ENCODE results near the gene SERTAD4.
A peak's percentile ranks its signal among the peaks of the same experiment; 100 is the strongest.

The SERTAD4 gene

DNA sequence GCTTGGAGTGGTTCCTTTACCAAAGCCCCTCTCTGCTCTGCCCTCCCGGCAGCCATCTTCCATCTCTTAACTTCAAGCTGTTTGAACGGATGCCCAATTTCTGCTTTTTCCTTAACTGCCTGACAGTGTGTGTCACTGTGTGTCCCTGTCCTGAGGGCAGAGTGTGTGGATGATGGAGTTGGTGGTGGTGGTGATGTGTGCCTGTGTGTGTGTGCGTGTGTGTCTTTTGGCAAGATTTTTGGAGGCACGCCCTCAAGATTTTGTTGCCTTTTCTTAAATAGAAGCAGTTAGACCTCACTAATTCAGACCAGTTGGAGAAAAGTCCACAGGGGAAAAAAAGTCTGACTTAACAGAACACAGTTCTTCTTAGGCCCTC is 30.3 kb downstream of the SERTAD4 start:
- TF ChIP-seq GATA3 (IDR thresholded peaks at IDR 0.05; ENCODE audit: low read depth, low read length) (no peak), GATA2 (IDR thresholded peaks at IDR 0.05; ENCODE audit: low read depth, low read length) (no peak)

DNA sequence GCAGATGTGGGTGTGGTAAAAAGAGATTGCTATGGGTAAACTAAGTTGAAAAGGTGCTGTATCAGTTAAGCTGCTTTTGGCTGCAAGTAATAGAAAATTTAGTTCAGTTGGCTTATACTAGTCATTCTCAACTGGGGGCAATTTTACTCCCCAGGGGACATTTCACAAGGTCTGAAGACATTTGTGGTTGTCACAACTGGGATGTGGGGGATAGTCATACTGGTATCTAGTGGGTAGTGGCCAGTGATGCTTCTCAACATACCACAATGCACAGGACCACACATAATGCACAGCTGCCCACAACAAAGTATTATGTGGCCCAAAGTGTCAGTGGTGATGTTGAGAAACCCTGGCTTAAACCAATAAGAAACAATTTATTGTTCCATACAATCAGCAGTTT is 31.4 kb downstream of the SERTAD4 start:
- TF ChIP-seq GATA2 (IDR thresholded peaks at IDR 0.05; ENCODE audit: low read depth, low read length) (no peak), GATA3 (IDR thresholded peaks at IDR 0.05; ENCODE audit: low read depth, low read length) (no peak)

DNA sequence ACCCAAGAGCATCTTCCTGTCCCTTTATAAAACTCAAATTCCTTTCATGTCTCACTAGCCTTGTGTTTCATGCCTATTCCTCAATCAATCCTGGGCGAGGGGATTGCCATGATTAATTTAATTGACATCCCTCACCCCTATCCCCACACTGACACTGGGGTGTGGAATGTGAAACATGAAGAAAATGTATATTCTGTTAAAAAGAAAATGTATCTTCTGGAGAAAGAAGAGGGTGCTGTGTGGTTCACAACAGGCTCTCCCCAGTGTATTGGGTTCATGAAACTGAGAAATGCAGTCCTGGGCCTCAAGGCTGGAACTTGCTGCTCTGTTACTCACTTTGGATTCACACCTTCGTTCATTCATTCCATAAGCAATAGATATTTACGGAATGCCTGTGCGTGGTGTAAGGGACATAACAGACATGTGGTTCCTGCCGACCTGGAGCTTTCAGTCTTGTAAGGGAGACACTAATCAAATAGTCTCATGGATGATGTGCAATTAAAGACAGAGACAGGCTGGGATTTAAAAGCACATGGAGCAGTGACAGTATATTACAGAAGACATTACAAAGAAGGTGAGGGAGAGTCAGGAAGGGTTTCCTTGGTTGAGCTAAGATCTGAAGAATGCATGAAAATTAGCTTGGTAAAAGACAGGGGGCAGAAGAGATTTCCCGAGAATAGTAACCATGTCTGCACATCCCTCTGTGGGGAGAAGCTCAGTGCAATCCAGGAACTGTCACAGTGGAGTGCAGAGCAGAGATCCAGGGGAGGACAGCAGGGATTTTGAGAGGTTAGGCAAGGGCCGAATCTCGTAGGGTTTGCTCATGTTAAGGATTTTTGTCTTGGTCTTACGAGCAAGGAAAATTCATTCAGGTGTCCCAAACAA is 32.1 kb downstream of the SERTAD4 start:
- TF ChIP-seq GATA2 (IDR thresholded peaks at IDR 0.05; ENCODE audit: low read depth, low read length) (no peak), GATA3 (IDR thresholded peaks at IDR 0.05; ENCODE audit: low read depth, low read length) (no peak)

DNA sequence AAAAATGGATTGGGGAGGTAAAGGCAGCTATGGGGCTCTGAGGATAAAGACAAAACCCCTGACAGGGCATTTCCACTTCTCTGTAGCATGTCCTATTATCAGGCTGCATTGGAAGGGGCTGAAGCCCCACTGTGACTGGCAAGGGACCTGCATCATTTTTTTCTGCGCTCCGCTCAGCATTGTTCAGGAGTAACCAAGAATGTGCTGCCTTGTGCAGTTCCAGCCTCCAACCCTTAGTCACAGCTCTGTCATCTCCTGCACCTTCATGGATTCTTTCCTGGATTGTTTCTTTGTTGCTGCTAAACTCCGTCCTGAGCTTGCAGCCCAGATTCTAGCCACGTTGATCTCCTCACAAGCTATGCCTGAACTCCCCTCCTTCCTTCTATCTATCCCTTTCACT is 37.4 kb downstream of the SERTAD4 start:
- TF ChIP-seq GATA2 (IDR thresholded peaks at IDR 0.05; ENCODE audit: low read depth, low read length): no peak
- TF ChIP-seq GATA3 (IDR thresholded peaks at IDR 0.05; ENCODE audit: low read depth, low read length): no peak

DNA sequence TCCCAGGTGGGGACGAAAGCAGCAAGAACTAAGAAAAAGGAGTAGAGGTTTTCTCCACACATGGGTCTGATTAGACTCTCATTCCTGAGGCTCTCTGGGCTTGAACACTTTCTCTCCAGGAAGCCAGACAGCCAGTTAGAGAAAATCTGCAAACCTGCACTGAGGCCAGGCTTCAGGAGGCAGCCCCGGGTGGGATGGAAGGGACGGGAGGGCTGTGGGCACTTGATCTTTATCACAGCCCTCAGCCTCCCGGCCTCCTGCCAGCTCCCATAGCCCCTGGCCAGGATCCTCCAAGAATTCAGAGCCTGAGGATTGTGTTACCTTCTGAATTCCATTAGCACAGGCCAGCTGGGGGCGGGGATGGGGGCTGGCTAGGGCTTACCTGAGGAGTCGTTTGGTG is 40.1 kb downstream of the SERTAD4 start:
- TF ChIP-seq GATA2 (IDR thresholded peaks at IDR 0.05; ENCODE audit: low read depth, low read length) (peak; percentile 97), GATA3 (IDR thresholded peaks at IDR 0.05; ENCODE audit: low read depth, low read length) (peak; percentile 72)

DNA sequence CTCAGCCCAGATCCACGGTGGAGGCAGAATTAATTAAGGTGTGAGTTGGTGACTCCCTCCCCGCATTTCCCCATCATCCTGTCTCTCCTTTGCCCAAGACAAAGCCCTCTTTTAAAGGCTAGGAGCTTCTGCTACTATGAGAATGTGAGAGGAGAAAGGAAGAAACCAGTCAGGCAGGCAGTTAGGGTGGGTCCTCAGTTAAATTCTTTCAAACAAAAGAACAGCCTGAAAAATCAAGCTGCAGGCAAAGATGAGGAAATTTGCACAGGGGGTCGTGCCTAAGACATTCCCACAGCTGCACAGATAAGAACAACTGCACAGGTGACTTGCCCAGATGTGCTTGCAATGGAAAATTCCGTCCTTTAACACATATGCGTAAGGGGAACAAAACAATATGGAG is 47.6 kb downstream of the SERTAD4 start:
- no peak for TF ChIP-seq GATA3 (IDR thresholded peaks at IDR 0.05; ENCODE audit: low read depth, low read length)

DNA sequence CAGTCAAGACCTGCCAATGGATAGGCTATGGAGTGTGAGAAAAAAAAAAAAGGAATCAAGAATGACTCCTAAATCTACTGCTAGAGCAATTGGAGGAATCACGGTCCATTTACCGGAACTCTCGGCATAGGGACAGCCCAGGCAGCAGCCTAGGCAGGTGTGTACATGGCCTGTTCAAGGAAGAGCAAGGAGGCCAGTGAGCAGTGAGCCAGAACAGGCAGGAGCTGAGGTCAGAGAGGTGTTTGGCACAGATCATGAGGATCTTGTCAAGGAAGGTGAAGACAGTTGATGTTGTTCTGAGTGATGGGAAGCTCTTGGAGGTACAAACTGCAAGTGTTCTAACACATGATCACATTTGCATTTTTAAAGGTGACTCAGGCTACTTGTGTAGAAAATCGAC is 55.5 kb downstream of the SERTAD4 start:
- TF ChIP-seq GATA2 (IDR thresholded peaks at IDR 0.05; ENCODE audit: low read depth, low read length) (no peak), GATA3 (IDR thresholded peaks at IDR 0.05; ENCODE audit: low read depth, low read length) (no peak)

DNA sequence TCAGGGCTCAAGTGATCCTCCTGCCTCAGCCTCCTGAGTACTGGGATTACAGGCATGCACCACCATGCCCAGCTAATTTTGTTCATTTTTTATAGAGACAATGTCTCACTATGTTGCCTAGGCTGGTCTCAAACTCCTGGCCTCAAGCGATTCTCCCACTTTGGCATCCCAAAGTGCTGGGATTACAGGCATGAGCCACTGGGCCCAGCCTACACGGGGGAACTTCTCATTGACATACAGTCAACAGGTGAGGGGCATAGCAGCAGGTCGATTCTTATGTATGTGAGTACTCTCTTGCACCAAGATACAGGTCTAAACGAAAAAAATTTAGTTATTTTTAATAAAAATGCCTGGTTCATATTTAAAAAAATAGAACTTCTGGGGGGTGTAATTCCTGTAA is 56.7 kb downstream of the SERTAD4 start:
- no peak for TF ChIP-seq GATA3 (IDR thresholded peaks at IDR 0.05; ENCODE audit: low read depth, low read length)
- TF ChIP-seq GATA2 (IDR thresholded peaks at IDR 0.05; ENCODE audit: low read depth, low read length): no peak

DNA sequence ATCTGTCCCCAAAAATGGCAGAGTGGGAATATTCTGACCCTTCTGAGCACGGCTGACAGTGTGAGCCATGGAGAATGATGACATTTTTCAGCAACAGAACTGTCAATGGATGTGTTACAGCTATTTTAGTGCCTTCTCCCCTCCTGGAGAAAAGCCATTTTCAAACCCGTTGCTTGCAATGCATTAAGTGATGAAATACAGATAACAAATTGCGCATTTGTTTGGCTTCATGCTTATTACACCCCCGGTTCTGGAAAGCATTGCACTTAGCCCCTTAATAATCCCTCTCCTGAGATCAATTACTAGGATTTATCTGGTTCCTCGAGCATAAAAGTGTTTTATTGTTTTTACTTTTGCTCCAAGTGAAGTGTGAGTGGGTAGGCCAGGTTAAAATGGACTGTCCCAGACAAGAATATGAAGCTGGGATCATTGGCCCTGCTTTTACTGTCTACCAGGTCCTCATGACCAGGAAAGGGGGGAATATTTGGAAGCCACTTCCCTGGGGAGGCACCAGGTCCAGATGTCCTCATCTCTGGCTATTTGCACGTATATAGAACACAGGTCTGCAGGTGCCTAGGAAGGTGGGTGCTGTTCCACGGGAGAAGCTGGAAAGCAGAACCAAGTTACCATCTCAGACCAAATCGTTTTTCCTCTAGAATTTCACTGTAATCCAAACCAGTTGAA is 58.6 kb downstream of the SERTAD4 start:
- TF ChIP-seq GATA3 (IDR thresholded peaks at IDR 0.05; ENCODE audit: low read depth, low read length): no peak; the same call in 1 of the 2 replicates
- TF ChIP-seq GATA2 (IDR thresholded peaks at IDR 0.05; ENCODE audit: low read depth, low read length): peak; percentile 87

DNA sequence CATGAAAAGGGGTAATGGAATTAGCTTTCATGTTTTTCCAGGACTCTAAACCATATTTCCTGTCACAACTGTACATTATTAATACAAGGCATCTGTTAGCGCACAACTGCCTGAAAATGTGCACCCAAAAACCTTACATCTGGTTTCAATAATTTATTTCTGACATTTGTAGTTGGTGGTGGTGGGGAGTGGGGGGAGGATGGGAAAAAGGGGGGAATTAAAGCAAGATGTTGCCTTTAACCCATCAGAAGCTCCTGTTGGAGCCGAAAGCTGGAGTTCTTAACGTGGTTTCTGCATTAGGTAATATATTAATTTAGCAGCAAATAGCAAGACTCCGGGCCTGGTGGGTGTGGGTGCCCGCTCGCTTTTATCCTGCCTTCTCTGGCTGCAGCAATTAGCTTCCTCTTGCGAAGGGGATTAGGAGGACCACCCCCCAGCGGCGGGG is 59.2 kb downstream of the SERTAD4 start:
- no peak for TF ChIP-seq GATA3 (IDR thresholded peaks at IDR 0.05; ENCODE audit: low read depth, low read length)
- TF ChIP-seq GATA2 (IDR thresholded peaks at IDR 0.05; ENCODE audit: low read depth, low read length): no peak

DNA sequence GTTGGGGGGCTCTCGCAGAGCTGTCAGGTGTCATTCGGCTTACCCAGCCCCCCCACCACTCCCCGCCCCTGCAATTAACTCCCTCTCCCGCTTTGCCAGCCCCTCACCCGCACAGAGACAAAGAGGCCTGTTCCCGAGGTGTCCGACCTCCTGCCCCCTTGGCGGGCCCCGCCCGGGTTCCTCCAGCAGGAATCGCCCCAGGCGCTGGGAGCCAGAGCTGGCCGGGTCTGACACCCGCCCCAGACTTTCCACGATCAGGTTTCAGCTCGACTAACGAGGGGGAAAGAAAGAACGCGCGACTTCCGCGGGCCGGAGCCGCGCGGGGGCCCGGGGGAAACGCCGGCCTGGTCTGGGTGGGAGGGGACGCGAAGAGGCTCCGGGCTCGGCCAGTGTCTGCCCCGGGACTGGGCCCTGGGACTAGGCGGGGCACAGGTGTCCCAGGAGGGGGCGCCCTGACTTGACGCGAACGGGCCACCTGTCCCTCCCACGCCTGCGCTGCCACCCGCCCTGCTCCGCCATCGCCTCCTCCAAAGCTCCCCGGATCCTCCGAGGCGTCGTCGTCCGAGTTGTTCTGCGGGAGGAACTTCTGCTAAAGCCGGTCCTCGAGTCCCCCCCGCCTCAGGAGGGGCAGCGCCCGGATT is 59.8 kb downstream of the SERTAD4 start:
- TF ChIP-seq GATA2 (IDR thresholded peaks at IDR 0.05; ENCODE audit: low read depth, low read length) (no peak), GATA3 (IDR thresholded peaks at IDR 0.05; ENCODE audit: low read depth, low read length) (no peak)

DNA sequence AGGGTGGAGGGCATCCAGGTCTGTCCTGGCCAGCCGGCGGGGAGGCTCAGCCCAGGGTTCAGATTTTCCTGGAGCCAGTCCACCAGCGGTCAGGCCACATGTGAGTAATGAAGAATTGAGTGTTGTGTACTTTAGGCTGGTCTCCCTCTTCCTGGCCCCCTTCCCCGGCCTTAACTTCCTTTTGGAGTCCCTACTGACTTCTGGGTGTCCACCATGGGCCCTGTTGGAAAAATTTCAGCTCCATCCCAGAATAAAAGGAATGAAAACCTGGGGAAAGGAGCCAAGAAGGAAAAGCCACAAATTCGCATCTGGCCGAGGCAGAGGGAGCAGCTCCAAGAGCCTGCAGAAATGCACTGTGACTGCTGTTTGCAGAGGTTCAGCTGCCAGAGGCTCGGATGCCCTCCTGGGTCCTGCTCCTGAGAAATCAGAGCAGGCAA is 60.6 kb downstream of the SERTAD4 start:
- TF ChIP-seq GATA2 (IDR thresholded peaks at IDR 0.05; ENCODE audit: low read depth, low read length) (no peak), GATA3 (IDR thresholded peaks at IDR 0.05; ENCODE audit: low read depth, low read length) (no peak)

DNA sequence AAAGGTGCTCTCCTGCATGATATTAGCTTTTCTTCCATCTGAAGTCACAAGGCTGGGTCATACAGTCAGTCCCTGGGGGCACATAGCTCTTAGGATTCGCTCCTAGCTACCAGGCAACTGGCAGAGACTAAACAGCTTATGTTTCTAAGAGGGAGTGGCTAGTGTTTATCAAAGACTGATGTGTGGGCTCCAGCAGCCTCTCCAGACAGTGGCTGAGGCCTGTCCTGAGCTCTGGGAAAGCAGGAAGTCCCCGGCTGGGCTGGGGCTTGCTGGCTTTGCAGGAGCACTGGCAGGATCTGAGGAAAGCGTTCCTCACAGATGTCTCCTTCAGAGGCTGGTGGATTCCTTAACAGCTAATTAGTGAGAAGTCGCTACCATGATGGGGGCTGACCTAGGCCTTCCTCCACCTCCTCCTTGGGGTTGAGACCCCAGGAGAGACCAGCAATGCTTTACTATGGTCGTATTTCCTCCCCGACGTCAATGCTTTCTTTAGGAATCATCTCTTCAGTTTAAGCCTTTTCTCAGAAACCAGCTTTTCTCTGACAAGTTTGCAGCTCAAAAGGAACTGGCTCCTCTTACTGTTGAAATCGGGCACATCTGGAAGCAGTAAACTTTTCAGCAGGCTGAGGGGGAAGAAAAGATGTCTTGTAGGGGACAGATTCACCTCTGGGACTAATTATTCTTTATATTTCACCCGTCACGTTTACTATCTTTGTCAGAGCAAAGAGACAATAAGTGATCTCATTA is 62.6 kb downstream of the SERTAD4 start:
- TF ChIP-seq GATA3 (IDR thresholded peaks at IDR 0.05; ENCODE audit: low read depth, low read length): no peak
- TF ChIP-seq GATA2 (IDR thresholded peaks at IDR 0.05; ENCODE audit: low read depth, low read length): no peak
